NCI-H128 (cell line): ENCODE measurements around the gene C2CD5.
"Not testable (repeated sequence)": the region's sequence is repeated elsewhere in the genome, so short reads cannot be mapped to it uniquely, and the experiment has no call there.

Experiments used
- DNase-seq: peaks from one replicate; lab custom pipeline; 2025; ENCODE audit not compliant: unreplicated experiment; lab: John Stamatoyannopoulos, UW

The C2CD5 gene

DNA sequence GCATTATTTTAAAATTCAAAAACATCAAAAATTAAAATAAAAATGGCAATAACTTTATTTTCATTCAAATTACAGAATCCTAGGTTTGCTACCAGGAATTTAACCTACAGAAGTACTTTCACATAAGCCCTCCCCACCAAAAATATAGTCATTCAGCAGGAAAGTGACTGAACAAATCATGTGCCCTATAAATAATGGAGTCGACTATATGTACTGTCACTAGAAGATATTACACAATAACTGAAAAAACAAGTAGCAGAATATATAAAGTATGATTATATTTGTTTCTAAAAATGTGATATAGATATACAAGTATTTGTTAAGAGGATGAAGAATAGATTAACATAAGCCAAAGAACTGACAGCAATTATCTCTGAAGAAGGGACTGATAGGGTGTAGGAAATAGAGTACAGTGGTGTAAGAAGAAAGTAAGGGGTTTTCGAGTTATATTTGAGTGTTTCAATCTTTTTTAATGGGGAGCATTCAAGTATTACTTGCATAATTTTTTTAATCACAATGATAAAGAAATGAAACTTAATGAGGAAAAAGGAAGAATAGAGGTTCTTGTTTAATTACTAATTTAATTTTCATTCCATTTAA lies 7.9 kb downstream of the C2CD5 start:
- no peak for DNase-seq

DNA sequence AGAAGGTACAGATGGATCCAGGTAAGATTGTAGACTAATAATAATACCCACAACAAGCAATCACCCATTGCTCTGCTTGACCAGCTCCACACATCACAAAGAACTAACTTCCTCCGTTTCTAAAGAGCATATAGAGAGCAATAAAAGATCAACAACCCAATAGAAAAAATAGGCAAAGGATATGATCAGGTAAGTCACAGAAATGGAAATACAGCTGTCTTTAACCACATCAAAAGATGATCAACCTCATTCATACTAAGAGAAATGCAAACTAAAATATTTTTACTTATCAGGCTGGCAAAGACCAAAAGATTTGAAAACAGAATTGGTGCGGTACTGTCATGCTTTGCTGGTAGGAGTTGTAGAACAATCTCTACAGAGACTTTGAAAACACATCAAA lies 8.9 kb downstream of the C2CD5 start:
- DNase-seq: no peak

DNA sequence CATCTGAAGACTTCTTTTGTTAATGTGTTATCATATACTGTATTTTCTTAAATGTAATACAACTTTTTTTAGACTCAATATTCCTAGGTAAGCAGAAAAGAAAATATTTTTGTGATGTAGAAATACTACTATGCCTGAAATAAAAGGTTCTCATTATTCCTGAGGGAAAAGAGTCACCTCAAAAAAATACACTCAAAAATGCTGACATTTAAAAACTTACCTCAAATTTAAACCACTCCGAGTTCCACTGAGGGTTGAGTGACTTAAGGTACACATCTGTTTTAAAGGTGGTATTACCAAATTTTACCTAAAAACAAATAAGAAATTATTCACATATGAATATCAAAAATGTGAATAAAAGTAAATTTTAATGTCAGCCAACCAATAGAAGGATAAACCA lies 9.3 kb downstream of the C2CD5 start:
- no peak for DNase-seq

DNA sequence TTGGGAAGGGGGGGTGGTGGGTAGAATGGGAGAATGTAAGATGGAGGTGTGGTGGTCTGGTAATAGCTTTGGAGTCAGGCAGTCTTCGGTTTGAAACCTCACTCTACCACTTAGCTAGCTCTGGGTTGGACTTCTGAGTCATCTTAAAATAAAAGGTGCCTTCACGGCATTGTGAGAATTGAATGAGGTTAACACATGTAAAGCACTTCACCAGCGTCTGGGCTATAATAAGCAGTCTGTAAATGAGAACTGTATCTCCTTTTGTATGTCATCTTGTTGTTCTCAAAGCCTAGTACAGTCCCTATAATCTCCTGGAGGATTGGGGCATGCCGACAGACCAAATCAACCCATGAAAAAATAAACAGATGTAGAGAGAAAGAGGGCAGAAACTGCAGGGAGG lies 11.2 kb downstream of the C2CD5 start:
- DNase-seq: no peak

DNA sequence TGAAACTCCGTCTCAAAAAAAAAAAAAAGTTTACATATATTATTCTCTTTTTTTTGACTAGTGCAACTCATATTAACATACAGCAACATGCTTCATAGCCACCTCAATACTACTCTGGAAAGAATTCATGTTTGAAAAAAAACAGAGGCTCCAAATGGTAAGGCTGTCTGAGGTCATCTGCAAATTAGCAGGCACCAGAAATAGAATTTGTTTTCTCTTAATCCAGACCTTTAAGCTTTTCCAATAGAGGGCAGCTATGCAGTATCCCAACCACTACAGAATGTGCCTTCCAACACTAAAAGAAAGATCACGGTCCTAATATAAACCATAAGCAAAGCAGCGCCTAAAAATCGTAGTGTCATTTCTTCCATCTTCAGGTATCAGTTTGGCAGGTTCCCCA lies 12.0 kb downstream of the C2CD5 start:
- DNase-seq: no peak

DNA sequence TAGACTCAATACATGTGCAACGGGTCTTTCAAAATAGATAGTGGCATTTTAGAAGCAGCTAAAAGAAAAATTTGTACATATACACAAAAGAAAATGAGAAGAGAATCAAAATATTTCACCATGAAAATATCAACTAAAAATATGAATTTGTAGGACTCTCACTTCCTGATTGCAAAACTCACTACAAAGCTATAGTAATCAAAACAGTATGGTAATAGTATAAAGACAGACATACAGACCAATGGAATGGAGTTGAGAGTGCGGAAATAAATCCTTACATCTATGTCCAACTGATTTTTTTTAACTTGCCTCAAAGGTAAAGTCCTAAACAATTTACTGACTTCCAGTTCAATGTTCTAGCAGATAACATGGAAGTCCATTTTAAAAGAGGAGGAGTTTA lies 13.1 kb downstream of the C2CD5 start:
- DNase-seq: no peak

DNA sequence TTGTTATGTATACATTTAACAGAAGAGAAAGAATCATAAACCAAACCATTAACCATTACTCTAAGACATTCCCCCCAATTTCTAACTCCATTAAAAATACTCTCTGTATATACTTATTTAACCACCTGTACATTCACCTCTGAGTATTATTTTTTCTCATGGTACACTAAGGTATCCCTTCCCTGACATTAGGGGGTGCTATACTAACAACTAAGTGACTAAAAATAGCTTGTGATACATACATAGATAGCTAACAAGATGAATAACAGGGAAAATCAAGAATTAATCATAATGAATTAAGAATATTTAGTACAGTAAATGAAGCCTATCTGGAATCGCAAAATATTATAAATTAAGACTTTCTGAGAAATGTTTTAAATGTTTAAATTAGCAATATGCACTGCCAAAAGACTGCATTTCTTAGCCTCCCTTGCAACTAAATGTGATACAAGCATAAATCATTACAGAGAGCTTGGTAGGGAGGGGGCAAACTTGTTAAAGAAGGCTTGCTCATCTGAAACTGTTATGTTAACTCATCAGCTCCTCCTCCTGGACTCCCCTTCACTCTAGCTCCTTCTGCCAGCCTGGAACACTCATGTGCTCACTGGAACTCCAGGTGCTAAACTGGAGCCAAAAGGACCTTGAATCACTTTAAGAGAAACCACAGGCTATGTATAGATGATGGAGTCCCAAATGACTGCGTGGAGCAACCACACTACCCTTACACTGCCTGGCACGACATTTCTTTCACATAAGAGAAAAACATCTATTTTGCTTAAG lies 14.9 kb downstream of the C2CD5 start:
- DNase-seq: no peak

DNA sequence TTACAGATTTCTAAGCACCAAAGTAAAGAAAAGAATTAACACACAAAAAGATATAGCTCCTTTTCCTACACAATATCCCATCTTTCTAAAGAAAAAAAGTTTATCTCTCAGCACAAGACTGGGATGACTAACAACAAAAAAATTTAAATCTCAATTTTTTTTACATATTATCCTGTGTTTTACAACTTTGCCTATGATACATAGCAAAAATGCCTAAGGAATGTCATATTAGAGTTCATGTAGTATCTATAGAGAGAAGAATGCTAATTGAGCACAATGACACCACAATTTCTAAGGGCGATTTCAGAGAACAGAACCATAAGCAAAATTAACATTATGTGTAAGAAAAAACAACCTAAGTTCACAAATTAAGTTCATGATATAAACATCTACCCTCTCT lies 16.3 kb downstream of the C2CD5 start:
- no peak for DNase-seq

DNA sequence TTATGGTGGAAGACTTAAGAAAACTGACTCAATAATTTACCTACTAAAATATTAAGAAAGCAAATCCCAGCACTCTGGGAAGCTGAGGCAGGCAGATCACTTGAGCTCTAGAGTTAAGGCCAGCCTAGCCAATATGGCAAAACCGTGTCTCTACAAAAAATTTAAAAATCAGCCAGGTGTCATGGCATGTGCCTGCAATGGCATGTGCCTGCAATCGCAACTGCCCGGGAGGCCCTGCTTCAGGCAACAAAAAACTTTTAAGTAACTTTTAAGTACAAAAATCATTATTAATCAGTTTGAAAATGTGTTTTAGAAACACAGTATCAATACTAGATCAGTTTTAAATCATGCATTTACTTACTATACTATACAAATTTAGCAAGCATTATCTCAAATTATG lies 17.5 kb downstream of the C2CD5 start:
- no peak for DNase-seq

DNA sequence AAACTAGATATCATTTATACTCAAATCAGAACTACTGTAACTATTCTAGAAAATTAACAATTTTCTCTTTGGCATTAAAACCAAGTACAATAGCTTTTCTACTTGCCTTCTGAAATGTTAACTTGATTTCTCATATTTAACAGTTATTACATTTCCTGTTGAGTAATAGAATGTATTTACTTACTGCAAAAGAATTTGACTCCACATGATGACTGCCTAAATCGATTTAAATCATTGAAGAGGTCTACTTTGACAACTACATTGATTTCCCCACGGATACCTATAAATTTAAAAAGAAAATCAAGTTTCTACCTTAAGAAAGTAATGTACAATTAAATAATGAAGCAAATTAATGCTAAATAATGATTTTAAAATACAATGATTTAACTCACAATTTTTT lies 18.9 kb downstream of the C2CD5 start:
- no peak for DNase-seq

DNA sequence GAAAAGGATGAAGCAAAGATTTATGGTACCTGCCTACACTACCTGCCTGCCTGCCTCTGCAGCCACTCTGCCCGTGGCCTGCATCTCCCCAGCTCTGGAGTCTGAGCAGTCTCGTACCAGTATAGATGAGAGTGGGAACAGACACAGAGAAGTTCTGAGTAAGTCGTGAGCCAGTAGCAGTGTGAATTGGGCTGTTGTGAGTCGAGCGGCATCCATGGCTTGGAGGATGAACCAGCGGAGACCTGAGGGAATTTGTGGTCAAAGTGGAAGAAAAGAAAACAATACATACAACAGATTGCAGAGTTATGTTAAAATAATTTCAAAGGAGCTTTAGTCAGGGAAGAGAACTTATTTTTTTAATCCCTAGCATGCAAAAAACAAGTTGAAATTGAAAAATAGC lies 25.3 kb downstream of the C2CD5 start:
- DNase-seq: no peak

DNA sequence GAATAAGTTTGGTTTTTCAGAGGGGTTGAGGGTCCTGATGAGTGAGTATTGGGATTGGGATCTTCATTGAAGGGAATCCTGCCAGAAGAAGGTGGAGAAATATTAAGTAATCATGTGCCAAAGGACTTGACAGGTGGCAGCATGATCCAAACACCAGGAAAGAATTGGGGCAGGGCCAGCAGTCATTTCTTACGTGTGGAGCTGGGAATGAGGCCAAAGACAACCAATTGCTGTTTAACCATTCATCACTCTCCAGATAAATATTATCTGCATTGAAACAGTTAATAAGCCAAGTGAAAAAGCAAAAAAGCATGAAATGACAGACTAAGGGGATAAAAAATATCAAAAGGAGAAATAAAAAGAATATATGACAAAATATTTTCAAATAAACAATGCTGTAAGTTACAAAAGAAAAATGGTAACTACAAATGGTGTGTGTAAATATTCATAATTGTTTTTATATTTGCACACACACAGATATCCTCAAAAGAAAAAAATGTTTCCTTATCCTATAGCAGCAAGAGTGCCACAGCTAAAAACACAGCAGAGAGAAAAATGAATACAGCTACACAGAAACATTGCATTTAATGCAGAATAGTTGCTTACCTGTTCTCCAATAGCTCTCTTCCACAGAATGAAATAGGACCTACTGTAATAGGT lies 26.2 kb downstream of the C2CD5 start:
- no peak for DNase-seq

DNA sequence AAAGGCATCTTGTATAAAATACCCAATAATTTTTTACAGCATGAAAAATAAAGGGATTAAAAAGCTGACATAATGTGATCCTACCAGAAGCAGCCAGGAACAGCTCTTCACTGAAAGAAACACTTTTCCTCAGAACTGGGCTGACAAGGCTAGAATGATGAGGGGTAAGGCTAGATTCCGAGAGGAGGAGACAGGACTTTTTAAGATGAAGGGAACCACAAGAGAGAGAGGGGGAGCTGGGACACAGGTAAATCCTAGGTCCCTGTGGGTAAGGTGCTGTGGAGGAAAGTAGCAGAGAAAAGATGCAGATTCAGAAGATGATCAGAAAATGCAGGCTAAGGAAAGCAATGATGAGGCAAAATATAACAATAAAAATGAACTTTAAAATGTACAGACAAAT lies 29.5 kb downstream of the C2CD5 start:
- no peak for DNase-seq

DNA sequence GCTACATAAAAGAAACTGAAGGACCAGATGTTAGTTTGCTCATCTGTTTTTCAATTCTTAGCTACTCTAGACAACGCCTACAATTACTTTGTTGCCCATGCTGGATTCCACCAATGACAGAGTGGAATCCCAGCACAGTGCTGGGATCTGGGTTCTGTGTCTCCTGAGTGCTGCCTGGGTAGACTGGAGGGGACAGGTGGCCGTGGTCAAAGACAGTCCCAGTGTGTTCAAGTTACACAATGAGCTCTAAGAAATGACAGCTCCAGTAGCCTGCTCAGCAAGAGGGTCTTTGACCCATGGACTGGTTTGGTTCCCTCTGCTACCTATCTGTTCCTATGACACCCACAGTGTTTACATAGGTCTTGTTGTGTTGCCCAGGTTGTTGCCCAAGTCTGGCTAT lies 38.5 kb downstream of the C2CD5 start:
- no peak for DNase-seq

DNA sequence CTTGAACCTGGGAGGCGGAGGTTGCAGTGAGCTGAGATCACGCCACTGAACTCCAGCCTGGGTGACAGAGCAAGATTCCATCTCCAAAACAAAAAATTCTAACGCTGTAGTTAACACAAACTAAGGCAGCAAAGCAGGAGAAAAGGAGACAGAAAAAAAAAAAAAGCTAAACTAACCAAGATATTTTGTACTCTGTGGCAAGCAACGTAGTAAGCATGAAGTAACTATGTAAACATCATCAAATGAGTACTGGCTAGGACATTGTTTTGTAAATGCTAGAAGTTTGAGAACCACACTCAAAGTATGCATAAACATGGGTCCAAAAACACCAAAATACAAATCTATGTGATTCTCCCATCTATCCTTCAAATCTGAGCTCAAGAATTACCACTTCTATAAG lies 44.2 kb downstream of the C2CD5 start:
- DNase-seq: no peak

DNA sequence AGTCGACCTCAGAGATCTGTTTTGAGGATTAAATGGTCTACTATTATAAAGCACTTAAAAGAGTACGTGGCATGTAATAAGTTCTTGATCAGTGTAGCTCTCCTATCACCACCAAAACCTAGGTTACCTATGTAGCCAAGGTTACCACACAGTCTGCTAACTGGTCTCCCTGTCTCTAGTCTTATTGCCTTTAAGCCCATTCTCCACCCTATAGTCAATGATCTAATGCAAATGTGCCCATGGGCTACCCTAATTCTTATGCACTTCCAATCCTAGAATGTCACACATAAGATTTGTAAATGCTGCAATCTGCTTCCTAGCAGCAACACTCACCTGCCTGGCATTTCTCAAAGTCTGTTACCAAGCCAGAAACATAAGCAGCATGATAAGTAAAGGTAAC lies 44.9 kb downstream of the C2CD5 start:
- DNase-seq: no peak

DNA sequence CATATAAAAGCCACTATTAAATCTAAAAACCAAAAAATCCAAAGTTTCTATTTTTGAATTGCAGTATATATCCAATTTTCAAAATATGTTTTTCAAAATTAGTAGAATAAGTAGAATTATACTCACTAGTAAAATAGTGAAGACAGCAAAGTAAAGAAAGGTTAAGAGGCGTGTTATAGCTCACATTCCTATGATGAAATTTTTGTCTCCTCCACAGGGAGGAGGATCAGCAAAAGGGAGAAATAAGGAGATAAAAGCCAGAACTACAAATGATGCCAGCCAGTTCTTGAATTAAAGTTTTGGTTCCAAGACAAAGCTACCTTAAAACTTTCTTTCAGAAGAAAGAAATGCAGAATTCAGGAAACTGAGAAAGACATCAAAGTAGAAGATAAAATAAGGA lies 50.0 kb downstream of the C2CD5 start:
- DNase-seq: no peak

DNA sequence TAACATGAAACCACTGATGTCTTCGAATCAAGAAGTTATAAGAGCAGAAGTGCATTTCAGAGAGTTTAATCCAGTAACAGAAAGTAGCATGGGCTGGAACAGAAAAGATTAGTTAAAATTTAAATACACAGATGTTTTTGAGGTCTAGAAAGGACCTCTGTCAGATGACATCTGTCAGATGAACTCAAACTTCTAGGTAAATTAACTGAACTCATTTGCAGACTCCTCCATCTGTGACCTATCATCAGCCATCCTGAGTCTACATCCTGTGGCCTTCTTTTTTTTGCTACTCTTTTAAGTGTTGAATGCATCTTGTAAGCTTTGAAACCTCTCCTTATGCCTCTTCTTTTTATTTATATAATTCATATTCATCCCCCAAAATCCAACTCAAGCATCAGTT lies 53.3 kb downstream of the C2CD5 start:
- DNase-seq: no peak

DNA sequence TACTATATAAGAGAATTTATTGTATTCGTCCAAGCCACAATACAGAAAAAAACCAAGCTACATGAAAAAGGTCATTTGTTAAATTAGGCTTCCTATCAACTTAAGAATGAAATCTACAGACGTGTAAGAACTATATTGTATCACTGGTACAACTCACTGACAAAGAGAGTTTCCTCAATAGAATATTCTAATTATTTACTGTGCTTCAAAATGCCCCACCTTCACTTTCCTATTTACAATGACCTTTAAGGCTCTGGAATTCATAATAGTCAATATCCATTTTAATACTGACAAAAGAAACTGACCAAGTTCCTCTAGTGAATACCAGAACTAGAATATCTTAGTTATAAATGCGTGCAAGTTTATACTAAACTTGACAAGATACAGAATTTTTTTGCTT lies 55.9 kb downstream of the C2CD5 start:
- DNase-seq: no peak

DNA sequence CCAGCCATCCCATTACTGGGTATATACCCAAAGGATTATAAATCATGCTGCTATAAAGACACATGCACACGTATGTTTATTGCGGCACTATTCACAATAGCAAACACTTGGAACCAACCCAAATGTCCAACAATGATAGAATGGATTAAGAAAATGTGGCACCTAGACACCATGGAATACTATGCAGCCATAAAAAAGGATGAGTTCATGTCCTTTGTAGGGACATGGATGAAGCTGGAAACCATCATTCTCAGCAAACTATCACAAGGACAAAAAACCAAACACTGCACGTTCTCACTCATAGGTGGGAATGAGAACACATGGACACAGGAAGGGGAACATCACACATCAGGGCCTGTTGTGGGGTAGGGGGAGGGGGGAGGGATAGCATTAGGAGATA lies 56.7 kb downstream of the C2CD5 start:
- not testable (repeated sequence) for DNase-seq

DNA sequence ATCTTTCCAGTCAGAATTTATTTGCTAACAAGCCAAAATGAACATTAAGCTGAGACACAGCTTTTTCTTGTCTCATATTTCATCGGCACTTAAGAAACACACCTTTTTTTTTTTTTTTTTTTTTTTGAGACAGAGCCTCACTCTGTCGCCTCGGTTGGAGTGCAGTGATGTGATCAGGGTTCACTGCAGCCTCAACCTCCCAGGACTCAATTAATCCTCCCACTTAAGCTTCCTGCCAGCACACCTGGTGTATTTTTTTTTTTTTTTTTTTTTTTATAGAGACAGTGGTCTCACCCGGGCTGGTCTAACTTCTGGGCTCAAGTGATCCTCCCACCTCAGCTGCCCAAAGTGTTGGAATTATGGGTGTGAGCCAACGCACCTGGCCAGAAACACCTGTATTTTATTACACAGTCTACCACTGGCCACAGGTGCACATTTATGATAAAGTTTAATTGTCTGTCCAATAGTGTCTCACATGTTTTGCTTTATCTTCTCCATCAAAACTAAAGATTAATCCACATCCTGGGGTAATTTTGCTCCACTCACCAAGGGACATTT lies 62.7 kb downstream of the C2CD5 start:
- DNase-seq: no peak

DNA sequence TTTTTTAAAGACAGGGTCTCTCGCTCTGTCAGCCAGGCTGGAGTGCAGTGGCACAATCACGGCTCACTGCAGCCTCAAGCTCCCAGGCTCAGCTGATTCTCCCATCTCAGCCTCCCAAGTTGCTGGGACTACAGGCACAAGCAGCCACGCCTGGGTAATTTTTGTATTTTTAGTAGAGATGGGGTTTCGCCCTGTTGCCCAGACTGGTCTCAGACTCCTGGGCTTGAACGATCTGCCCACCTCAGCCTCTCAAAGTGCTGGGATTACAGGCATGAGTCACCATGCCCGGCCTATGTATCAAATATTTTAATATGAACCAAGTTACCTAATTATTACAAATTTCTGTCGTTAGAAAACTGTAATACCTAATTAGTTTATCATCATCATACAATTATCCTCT lies 63.5 kb downstream of the C2CD5 start:
- not testable (repeated sequence) for DNase-seq
